Heart left ventricle (tissue), 11 donors: ENCODE results near the gene RAD54L. TPM values are rescaled to one million over a fixed set of nuclear protein-coding genes. Genes with fewer than 3 reads are reported as not detected.

Experiments
- polyA plus RNA-seq, 2 donors: library from polyadenylated mRNA; stranded (reverse); fragments of 200-250 nt; gene quantifications; one replicate each; pipeline ENCODE4 v1.2.3, GENCODE V29; 2013
- total RNA-seq, 9 donors: library from RNA; depleted of rRNA in 2 of 9; stranded (reverse); fragments of >200 nt in 2 of 9; fragmentation: NEBNext Ultra II Directional in 3 of 9; extraction: Animal tissue kit (Norgen Biotek cat#: 25700) in 3 of 9; gene quantifications; one replicate each; pipeline versions ENCODE4 v1.1.0 to v1.2.4, GENCODE V29; 2016 to 2023
- donor health status: ischemic (EF 13 %, LVEDD 7.1; RV severe dilation, severe dysfunction).
- donor health status: healthy with polysubstance abuse.
- donor health status: DM: no; HTN: yes; CAD: no.
- donor health status: DM: no; HTN: no; CAD: no.
- donor health status: ischemic (EF 25% LVEDD 5.7; RV mildly dilated, moderate dysfunction).
- donor health status: healthy.
- donor health status: DM: yes; HTN: yes; CAD: no.
- donor health status: PGD.
- donor health status: nonischemic (EF 23%, LVEDD 6.1; RV moderate dilation, normal function).

Gene RAD54L
- total and polyA plus RNA-seq, 11 donors: 0.30 to 4.0 (median 0.72) TPM; not detected in 1

Other genes with a start within 250 kb of the RAD54L start
- 10 to 100 TPM; 24.6 to 54.1 (median 41.9) TPM for gene PIK3R3, start 115.1 kb upstream of the RAD54L start, total RNA-seq
- gene PIK3R3, start 115.1 kb upstream of the RAD54L start, polyA plus RNA-seq: 10 to 100 TPM; 11.8 to 49.0 TPM
- 1 to 10 TPM in 5 of 9 donors, under 1 TPM in 4; 0.63 to 3.5 (median 1.1) TPM for gene TSPAN1, start 72.7 kb upstream of the RAD54L start, total RNA-seq
- gene TSPAN1, start 72.7 kb upstream of the RAD54L start, polyA plus RNA-seq: 1 to 10 TPM in 1 of 2 donors, under 1 TPM in 1; 0.65 to 5.5 TPM
- gene P3R3URF, start 71.3 kb upstream of the RAD54L start, total RNA-seq: not detected
- not detected for gene P3R3URF, start 71.3 kb upstream of the RAD54L start, polyA plus RNA-seq
- gene POMGNT1, start 49.3 kb upstream of the RAD54L start, total RNA-seq: 100 to 1,000 TPM; 117 to 203 (median 144) TPM
- 100 to 1,000 TPM in 1 of 2 donors, 10 to 100 TPM in 1; 85.2 to 117 TPM for gene POMGNT1, start 49.3 kb upstream of the RAD54L start, polyA plus RNA-seq
- gene LURAP1, start 44.4 kb upstream of the RAD54L start, total RNA-seq: 10 to 100 TPM in 2 of 9 donors, 1 to 10 TPM in 7; 7.1 to 10.6 (median 8.9) TPM
- gene LURAP1, start 44.4 kb upstream of the RAD54L start, polyA plus RNA-seq: 10 to 100 TPM in 1 of 2 donors, 1 to 10 TPM in 1; 5.9 to 10.5 TPM
- gene LRRC41, start 55.9 kb downstream of the RAD54L start, total RNA-seq: 10 to 100 TPM; 34.7 to 60.5 (median 45.8) TPM
- gene LRRC41, start 55.9 kb downstream of the RAD54L start, polyA plus RNA-seq: 10 to 100 TPM; 17.4 to 31.7 TPM
- gene UQCRH, start 55.9 kb downstream of the RAD54L start, total RNA-seq: 1,000 to 10,000 TPM in 3 of 9 donors, 100 to 1,000 TPM in 6; 622 to 2,380 (median 940) TPM
- 1,000 to 10,000 TPM; 1,451 to 2,138 TPM for gene UQCRH, start 55.9 kb downstream of the RAD54L start, polyA plus RNA-seq
- 10 to 100 TPM in 8 of 9 donors, 1 to 10 TPM in 1; 8.9 to 18.3 (median 14.0) TPM for gene NSUN4, start 93.0 kb downstream of the RAD54L start, total RNA-seq
- 10 to 100 TPM in 1 of 2 donors, 1 to 10 TPM in 1; 9.0 to 15.3 TPM for gene NSUN4, start 93.0 kb downstream of the RAD54L start, polyA plus RNA-seq
- 1 to 10 TPM; 2.5 to 8.0 (median 3.5) TPM for gene FAAH, start 146.6 kb downstream of the RAD54L start, total RNA-seq
- 1 to 10 TPM; 1.9 to 7.0 TPM for gene FAAH, start 146.6 kb downstream of the RAD54L start, polyA plus RNA-seq
- not detected for gene DMBX1, start 242.1 kb downstream of the RAD54L start, total RNA-seq
- gene DMBX1, start 242.1 kb downstream of the RAD54L start, polyA plus RNA-seq: not detected